Measurements from ENCODE around the gene NEO1.

Gene NEO1

DNA sequence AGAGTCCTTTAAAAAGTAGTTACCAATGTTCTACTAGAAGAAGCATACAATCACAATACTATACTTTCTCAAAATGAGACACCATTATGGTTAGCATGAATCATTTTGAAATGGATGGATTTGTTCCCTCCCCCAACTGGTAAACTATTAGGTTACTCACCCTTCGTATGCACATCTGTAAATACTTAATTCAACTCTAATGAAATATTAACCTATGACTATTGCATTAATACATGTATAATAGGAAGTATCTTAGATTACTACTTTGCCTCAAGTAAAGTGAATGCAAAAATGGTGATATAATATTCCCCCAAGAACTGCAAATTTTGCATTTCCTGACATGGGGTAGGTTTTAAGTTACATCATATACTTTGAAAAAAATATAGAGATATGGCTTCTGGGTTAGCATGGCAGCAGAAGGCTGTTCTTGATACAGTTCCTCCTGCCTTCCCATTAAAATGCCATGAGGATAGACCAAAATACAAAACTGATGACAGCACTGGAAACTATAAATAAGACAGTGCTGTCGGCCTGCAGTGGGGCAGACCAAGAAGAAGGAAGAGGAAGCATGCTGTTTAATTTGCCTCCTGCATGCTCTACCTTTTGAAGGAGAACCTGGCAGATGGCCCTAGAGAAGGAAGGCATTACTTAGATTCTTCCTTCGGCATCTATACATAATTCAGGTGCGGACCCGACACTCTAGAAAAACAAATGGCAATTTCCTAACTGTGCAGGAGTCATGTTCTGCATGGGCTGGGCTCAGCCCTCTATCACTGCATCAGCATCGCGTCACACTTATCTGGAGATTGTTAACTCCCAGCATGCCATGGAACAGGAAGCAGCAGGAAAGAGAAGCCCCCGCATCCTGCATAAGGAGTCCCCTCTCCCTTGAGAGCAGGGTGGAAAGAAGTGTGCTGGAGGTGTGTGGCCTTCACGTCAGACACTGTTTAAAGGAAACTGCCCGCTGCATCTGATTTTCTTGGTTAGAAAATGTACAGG, 41.8 kb upstream of the NEO1 start:
- no peak for ATAC-seq

DNA sequence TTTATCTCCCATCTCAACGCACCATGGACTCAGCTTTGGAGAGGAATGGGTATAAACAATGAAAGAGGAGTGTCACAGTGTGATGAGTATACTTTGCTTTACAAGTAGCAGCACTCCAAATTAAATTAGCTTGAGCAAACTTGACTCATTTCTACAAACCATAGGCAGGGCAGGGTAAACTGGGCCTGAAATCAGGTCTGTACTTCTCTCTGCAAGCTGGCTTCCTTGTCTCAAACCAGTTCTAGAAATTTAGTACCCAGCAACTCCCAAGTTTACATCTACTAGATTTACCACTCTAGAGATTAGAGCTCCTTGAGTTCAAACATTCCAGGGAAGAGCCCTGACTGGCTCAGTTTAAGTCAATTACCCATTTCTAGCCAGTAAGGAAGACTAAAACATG, 37.4 kb upstream of the NEO1 start:
- TF ChIP-seq ISL1 (CRISPR knock-in tag; IDR thresholded peaks at IDR 0.05), result no peak
- TF ChIP-seq ARNTL (CRISPR knock-in tag; IDR thresholded peaks at IDR 0.05; ENCODE audit: borderline replicate concordance, low read depth), result no peak
- no peak for TF ChIP-seq PPARA (CRISPR knock-in tag; IDR thresholded peaks at IDR 0.05; ENCODE audit: borderline replicate concordance)
- no peak for TF ChIP-seq OSR1 (CRISPR knock-in tag; IDR thresholded peaks at IDR 0.05)
- no peak for TF ChIP-seq ZNF565 (CRISPR knock-in tag; conservative IDR thresholded peaks at IDR 0.05; ENCODE audit: low read depth)
- no peak for TF ChIP-seq GLIS3 (CRISPR knock-in tag; IDR thresholded peaks at IDR 0.05)
- TF ChIP-seq, protein P1, sequence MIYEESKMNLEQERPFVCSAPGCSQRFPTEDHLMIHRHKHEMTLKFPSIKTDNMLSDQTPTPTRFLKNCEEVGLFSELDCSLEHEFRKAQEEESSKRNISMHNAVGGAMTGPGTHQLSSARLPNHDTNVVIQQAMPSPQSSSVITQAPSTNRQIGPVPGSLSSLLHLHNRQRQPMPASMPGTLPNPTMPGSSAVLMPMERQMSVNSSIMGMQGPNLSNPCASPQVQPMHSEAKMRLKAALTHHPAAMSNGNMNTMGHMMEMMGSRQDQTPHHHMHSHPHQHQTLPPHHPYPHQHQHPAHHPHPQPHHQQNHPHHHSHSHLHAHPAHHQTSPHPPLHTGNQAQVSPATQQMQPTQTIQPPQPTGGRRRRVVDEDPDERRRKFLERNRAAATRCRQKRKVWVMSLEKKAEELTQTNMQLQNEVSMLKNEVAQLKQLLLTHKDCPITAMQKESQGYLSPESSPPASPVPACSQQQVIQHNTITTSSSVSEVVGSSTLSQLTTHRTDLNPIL (CRISPR knock-in tag; IDR thresholded peaks at IDR 0.05; ENCODE audit: low read depth), result no peak
- TF ChIP-seq TCF4 (CRISPR knock-in tag; IDR thresholded peaks at IDR 0.05; ENCODE audit: borderline replicate concordance), result no peak
- TF ChIP-seq, protein P2, sequence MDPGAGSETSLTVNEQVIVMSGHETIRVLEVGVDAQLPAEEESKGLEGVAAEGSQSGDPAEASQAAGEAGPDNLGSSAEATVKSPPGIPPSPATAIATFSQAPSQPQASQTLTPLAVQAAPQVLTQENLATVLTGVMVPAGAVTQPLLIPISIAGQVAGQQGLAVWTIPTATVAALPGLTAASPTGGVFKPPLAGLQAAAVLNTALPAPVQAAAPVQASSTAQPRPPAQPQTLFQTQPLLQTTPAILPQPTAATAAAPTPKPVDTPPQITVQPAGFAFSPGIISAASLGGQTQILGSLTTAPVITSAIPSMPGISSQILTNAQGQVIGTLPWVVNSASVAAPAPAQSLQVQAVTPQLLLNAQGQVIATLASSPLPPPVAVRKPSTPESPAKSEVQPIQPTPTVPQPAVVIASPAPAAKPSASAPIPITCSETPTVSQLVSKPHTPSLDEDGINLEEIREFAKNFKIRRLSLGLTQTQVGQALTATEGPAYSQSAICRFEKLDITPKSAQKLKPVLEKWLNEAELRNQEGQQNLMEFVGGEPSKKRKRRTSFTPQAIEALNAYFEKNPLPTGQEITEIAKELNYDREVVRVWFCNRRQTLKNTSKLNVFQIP (CRISPR knock-in tag; IDR thresholded peaks at IDR 0.05; ENCODE audit: borderline replicate concordance, low read depth), result no peak
- TF ChIP-seq RARB (CRISPR knock-in tag; IDR thresholded peaks at IDR 0.05), result no peak
- no peak for TF ChIP-seq BACH2 (CRISPR knock-in tag; IDR thresholded peaks at IDR 0.05; ENCODE audit: borderline replicate concordance)
- TF ChIP-seq ESRRG (CRISPR knock-in tag; IDR thresholded peaks at IDR 0.05), result no peak
- TF ChIP-seq ZNF8 (CRISPR knock-in tag; IDR thresholded peaks at IDR 0.05), result no peak
- no peak for ATAC-seq

More for the DNA sequence above, 41.8 kb upstream of the NEO1 start:
- no peak for TF ChIP-seq PPARA (CRISPR knock-in tag; IDR thresholded peaks at IDR 0.05; ENCODE audit: borderline replicate concordance)

DNA sequence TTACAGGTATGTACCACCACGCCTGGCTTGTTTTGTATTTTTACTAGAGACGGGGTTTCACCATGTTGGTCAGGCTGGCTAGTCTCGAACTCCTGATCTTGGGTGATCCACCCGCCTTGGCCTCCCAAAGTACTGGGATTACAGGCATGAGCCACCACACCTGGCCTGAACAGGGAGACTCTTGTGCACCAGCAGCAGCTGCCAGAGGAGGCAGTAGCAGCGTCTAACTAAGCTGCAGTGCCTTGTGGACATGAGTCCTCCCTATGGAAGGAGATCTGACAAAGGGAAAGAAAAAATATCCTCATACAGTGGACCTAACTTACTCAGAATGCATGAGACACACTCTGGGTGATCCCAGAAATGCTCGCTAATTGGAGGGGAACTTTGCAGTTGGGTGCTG, 36.8 kb upstream of the NEO1 start:
- TF ChIP-seq CSDC2 (CRISPR knock-in tag; IDR thresholded peaks at IDR 0.05), result no peak
- TF ChIP-seq ZC3H10 (CRISPR knock-in tag; IDR thresholded peaks at IDR 0.05), result no peak
- no peak for TF ChIP-seq BACH2 (CRISPR knock-in tag; IDR thresholded peaks at IDR 0.05; ENCODE audit: borderline replicate concordance)
- no peak for TF ChIP-seq ZNF8 (CRISPR knock-in tag; IDR thresholded peaks at IDR 0.05)
- TF ChIP-seq, protein P3, sequence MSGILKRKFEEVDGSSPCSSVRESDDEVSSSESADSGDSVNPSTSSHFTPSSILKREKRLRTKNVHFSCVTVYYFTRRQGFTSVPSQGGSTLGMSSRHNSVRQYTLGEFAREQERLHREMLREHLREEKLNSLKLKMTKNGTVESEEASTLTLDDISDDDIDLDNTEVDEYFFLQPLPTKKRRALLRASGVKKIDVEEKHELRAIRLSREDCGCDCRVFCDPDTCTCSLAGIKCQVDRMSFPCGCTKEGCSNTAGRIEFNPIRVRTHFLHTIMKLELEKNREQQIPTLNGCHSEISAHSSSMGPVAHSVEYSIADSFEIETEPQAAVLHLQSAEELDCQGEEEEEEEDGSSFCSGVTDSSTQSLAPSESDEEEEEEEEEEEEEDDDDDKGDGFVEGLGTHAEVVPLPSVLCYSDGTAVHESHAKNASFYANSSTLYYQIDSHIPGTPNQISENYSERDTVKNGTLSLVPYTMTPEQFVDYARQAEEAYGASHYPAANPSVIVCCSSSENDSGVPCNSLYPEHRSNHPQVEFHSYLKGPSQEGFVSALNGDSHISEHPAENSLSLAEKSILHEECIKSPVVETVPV (CRISPR knock-in tag; IDR thresholded peaks at IDR 0.05), result no peak
- no peak for TF ChIP-seq ESRRG (CRISPR knock-in tag; IDR thresholded peaks at IDR 0.05)
- no peak for TF ChIP-seq GLIS3 (CRISPR knock-in tag; IDR thresholded peaks at IDR 0.05)
- TF ChIP-seq, protein P4, sequence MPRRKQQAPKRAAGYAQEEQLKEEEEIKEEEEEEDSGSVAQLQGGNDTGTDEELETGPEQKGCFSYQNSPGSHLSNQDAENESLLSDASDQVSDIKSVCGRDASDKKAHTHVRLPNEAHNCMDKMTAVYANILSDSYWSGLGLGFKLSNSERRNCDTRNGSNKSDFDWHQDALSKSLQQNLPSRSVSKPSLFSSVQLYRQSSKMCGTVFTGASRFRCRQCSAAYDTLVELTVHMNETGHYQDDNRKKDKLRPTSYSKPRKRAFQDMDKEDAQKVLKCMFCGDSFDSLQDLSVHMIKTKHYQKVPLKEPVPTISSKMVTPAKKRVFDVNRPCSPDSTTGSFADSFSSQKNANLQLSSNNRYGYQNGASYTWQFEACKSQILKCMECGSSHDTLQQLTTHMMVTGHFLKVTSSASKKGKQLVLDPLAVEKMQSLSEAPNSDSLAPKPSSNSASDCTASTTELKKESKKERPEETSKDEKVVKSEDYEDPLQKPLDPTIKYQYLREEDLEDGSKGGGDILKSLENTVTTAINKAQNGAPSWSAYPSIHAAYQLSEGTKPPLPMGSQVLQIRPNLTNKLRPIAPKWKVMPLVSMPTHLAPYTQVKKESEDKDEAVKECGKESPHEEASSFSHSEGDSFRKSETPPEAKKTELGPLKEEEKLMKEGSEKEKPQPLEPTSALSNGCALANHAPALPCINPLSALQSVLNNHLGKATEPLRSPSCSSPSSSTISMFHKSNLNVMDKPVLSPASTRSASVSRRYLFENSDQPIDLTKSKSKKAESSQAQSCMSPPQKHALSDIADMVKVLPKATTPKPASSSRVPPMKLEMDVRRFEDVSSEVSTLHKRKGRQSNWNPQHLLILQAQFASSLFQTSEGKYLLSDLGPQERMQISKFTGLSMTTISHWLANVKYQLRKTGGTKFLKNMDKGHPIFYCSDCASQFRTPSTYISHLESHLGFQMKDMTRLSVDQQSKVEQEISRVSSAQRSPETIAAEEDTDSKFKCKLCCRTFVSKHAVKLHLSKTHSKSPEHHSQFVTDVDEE (CRISPR knock-in tag; IDR thresholded peaks at IDR 0.05), result no peak
- no peak for ATAC-seq

DNA sequence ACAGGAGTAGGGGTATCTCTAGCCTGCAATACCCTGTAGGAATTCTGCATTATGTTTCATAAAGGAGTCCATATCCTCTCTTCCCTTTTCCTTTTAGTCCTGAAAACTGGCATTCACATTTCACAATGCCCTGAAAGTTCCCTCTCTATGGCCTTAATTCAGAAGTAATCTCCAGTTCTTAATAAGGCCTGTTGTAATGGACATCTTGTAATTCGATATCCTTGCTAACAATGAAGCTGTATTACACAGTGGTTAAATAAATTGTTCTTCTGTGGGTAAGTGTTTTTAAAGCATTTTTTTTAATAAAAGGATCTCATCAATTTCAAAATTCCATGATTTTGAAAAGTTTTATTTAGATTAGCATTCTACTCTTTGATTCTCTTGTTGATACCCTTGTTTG, 34.3 kb upstream of the NEO1 start:
- TF ChIP-seq BACH2 (CRISPR knock-in tag; IDR thresholded peaks at IDR 0.05; ENCODE audit: borderline replicate concordance), result no peak
- TF ChIP-seq PPARA (CRISPR knock-in tag; IDR thresholded peaks at IDR 0.05; ENCODE audit: borderline replicate concordance), result no peak
- TF ChIP-seq ZFP30 (CRISPR knock-in tag; IDR thresholded peaks at IDR 0.05), result no peak
- no peak for TF ChIP-seq CSDC2 (CRISPR knock-in tag; IDR thresholded peaks at IDR 0.05)
- TF ChIP-seq, protein P1 (CRISPR knock-in tag; IDR thresholded peaks at IDR 0.05; ENCODE audit: low read depth), result no peak
- no peak for TF ChIP-seq TCF4 (CRISPR knock-in tag; IDR thresholded peaks at IDR 0.05; ENCODE audit: borderline replicate concordance)
- TF ChIP-seq OSR1 (CRISPR knock-in tag; IDR thresholded peaks at IDR 0.05), result no peak
- no peak for TF ChIP-seq ZNF565 (CRISPR knock-in tag; conservative IDR thresholded peaks at IDR 0.05; ENCODE audit: low read depth)
- TF ChIP-seq RARB (CRISPR knock-in tag; IDR thresholded peaks at IDR 0.05), result no peak
- no peak for ATAC-seq
